HEK293 (cell line): Measurements from ENCODE around the gene TRMU.

ENCODE experiments used
- CTCF ChIP-seq: fragments of 450-650 bp; formaldehyde crosslinking; IDR thresholded peaks from 2 replicates; pipeline ENCODE4 v1.5.1; 2016; ENCODE audit warnings: missing biosample characterization, missing genetic modification characterization
- ZBTB48 ChIP-seq: fragments of 450-650 bp; formaldehyde crosslinking; IDR thresholded peaks from 2 replicates; pipeline ENCODE4 v1.5.1; 2016; ENCODE audit warnings: missing biosample characterization, missing genetic modification characterization
- ZNF133 ChIP-seq: fragments of 450-650 bp; formaldehyde crosslinking; IDR thresholded peaks from 2 replicates; pipeline ENCODE4 v1.5.1; 2016; ENCODE audit warnings: missing biosample characterization, missing genetic modification characterization
- ZNF175 ChIP-seq: fragments of 450-650 bp; formaldehyde crosslinking; IDR thresholded peaks from 2 replicates; pipeline ENCODE4 v1.5.1; 2016; ENCODE audit warnings: missing biosample characterization, missing genetic modification characterization
- ZNF280C ChIP-seq: fragments of 450-650 bp; formaldehyde crosslinking; IDR thresholded peaks from 2 replicates; pipeline ENCODE4 v1.5.1; 2016; ENCODE audit warnings: missing biosample characterization, missing genetic modification characterization
- ZNF292 ChIP-seq: fragments of 450-650 bp; formaldehyde crosslinking; IDR thresholded peaks from 2 replicates; pipeline ENCODE4 v1.5.1; 2016; ENCODE audit warnings: low read depth, missing biosample characterization, missing genetic modification characterization, borderline replicate concordance
- ZNF549 ChIP-seq: fragments of 450-650 bp; IDR thresholded peaks from 2 replicates; pipeline ENCODE4 v1.5.1; 2018; ENCODE audit warnings: missing biosample characterization, missing genetic modification characterization, mild to moderate bottlenecking, inconsistent platforms, moderate library complexity
- ZNF768 ChIP-seq: fragments of 450-650 bp; formaldehyde crosslinking; IDR thresholded peaks from 2 replicates; pipeline ENCODE4 v1.5.1; 2018; ENCODE audit warnings: missing biosample characterization, mild to moderate bottlenecking, missing genetic modification characterization
- ZNF830 ChIP-seq: fragments of 450-650 bp; IDR thresholded peaks from 2 replicates; pipeline ENCODE4 v1.5.0; 2018; ENCODE audit warnings: missing biosample characterization, missing genetic modification characterization, low read depth, mild to moderate bottlenecking, moderate library complexity
- ZSCAN18 ChIP-seq: fragments of 450-650 bp; formaldehyde crosslinking; IDR thresholded peaks from 2 replicates; pipeline ENCODE4 v1.5.1; 2016; ENCODE audit warnings: missing biosample characterization, missing genetic modification characterization

GRCh38 chr22:46318576-46318975 is 16.9 kb upstream of the TRMU start:
- TF ChIP-seq CTCF (tag by site-specific recombination) (no peak), ZNF830 (no peak), ZNF768 (tag by site-specific recombination) (no peak), ZNF175 (tag by site-specific recombination) (no peak), ZBTB48 (tag by site-specific recombination) (no peak), ZNF549 (no peak), ZNF292 (tag by site-specific recombination) (no peak), ZNF133 (tag by site-specific recombination) (no peak), ZSCAN18 (tag by site-specific recombination) (no peak), ZNF280C (tag by site-specific recombination) (no peak)
